Hematopoietic multipotent progenitor cell treated with erythropoietin and hydrocortisone succinate and interleukin-3 and kit ligand, for 8 days (in vitro differentiated cells): Measurements from ENCODE around the gene ADAMTSL1.

Experiments used
- DNase-seq: peaks from one replicate; pipeline ENCODE4 v3.0.0-alpha.2; 2015

Gene ADAMTSL1

GRCh38 chr9:18785604-18786003 lies 311.7 kb downstream of the ADAMTSL1 start:
- no peak for DNase-seq

GRCh38 chr9:18786196-18786595 lies 312.2 kb downstream of the ADAMTSL1 start:
- DNase-seq, result no peak

DNA sequence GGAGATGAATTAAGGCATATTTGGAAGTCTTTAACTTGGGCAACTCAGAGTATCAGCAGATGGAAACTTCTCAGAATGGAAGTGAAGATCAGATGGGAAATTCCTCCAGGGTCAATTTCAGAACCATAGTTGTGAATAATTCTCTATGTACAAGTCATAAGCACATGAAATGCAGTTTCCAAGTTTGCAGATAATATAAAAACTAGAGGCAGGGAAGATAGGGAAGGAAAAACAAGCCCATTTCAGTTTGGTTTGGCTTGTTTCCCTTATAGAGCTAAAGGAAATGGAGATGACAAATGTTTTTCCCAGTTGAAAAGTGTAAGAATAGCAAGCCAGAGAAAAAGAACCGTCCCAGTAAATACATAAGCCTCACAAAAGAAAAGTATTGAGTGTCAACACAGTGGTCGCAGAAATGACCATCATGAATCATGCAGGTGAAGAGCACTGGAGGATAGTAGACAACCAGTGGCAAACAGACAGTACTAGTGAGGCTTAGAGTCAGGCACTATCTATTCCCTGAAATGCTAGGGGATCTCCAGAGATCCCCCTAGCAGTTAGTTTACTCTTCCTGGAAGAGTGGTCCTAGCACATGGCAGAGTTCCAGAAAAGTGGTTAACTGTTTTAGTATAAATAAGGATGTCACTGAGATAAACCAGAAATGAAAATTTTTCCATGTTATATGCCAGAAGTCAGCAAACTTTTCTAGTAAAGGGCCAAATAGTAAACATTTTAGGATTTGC lies 313.1 kb downstream of the ADAMTSL1 start:
- no peak for DNase-seq

DNA sequence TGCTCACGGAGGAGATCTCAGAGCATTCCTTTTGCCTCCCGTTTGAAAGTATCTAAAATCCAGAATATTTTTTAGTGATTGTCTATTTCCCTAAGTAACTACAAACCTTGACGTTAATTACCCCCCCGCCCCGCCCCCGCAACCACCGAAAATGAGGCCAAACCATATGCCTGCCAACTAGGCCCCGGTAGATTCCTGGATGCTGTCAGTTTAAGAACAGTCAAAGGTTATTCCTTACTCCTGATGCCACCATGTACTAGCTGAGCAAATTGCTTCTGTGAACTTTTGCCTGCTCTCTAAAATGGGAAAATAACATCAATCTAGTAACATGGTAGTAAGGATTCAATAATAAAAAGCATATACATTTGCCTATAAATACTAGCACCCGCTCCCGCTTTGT lies 314.3 kb downstream of the ADAMTSL1 start:
- DNase-seq, result no peak

- DNase-seq, result peak; percentile 19
Measured at GRCh38 chr9:18791074-18791473, 317.1 kb downstream of the ADAMTSL1 start.

- DNase-seq, result no peak
Measured at GRCh38 chr9:18793122-18793521, 319.2 kb downstream of the ADAMTSL1 start.

DNA sequence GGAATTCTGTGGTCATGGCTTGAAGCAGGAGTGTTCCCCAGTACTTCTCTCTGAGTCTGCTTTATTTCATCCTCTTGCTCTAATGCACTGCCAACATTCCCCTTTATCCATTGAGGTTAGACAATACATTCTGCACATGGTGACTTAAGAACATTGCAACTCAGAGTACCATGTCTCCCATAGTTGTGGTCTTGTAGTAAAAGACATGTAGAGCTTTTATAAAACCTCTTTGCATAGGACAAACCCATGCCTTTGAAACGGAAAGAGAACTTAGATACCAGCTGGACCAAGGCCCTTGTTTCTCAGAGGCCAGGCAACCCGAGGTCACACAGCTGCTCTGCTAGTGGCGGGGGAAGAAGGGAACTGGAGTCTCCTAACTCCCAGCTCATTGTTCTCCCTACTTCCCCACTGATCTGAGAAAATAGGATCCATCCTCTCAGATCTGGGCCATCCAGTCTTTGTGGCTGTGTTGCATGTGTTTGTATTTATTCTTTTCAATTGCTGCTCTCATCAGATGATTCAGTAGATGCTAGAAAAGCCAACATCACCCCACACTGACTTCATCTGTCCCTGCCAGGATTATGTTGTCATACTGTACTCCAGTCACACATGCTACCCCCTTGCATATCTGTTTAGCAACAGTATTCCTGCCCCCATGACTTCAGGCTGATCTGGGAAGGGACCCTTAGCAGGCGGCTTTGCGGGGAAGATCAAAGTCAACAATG lies 322.2 kb downstream of the ADAMTSL1 start:
- DNase-seq, result no peak

GRCh38 chr9:18796696-18797270 lies 322.8 kb downstream of the ADAMTSL1 start:
- no peak for DNase-seq

GRCh38 chr9:18798106-18798505 lies 324.2 kb downstream of the ADAMTSL1 start:
- DNase-seq, result no peak

DNA sequence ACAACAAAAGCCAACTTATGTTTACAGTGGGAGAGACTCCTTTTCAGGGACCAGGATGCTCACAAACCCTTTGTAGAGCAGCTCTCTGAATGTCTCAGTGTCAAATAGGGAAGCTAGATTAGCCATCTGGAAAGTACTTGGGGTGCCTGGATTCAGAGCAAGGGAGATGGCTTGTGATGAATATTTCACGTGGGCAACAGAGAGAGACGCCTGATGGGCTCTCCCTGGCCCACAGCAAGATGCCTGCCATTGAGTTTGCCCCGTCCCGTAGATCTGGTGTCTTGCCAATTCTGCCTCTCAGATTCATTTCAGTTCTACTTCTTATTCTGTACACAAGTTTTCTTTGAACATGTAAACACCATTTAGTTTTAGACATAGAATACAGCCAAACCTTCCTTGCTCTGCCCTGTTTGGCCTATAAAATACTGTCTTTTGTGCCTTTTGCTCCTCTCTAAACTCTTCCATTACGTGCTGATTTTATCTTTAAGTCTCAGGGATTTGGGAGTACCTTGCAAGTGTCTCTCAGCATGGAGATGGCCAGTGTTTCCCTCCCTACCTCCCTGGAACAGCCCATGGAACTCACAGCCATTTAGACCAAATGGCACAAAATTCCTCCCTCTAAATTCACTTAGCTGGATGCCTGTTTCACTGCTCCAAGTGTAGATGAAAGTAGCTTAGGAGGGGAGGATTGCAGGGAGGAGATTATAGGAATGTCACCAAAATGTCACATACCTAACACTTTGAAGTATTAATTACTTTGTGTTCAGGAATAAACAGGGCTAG lies 324.7 kb downstream of the ADAMTSL1 start:
- no peak for DNase-seq

- DNase-seq, result no peak
Measured at GRCh38 chr9:18799428-18799827, 325.5 kb downstream of the ADAMTSL1 start.

GRCh38 chr9:18800579-18800978 lies 326.6 kb downstream of the ADAMTSL1 start:
- DNase-seq, result no peak

- no peak for DNase-seq
Measured at GRCh38 chr9:18805386-18805785, 331.4 kb downstream of the ADAMTSL1 start.

GRCh38 chr9:18806232-18807080 lies 332.5 kb downstream of the ADAMTSL1 start:
- DNase-seq, result no peak

- DNase-seq, result no peak
Measured at GRCh38 chr9:18810581-18810980, 336.6 kb downstream of the ADAMTSL1 start.

- no peak for DNase-seq
Measured at GRCh38 chr9:18811171-18811570, 337.2 kb downstream of the ADAMTSL1 start.

- no peak for DNase-seq
Measured at GRCh38 chr9:18819418-18819817, 345.5 kb downstream of the ADAMTSL1 start.

- no peak for DNase-seq
Measured at GRCh38 chr9:18820566-18821095, 346.7 kb downstream of the ADAMTSL1 start.

DNA sequence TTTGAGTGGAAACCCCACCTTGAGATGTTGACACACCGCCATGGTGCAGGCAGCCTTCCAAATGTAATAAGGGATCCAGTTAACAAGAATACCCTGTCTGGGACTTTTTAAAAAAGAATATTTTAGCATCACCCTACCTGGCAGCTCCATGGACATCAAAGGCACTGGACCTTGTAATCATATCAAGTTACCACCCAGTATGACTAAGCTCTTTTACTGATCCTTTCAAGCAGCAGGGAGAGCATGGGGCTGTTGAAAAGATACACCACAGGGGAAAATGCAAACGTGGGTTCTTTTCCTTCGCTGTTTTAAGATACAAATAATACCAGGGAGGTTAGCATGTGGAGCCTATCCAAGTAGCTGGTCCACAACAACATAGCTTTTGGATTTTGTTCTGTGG lies 347.8 kb downstream of the ADAMTSL1 start:
- DNase-seq, result no peak

DNA sequence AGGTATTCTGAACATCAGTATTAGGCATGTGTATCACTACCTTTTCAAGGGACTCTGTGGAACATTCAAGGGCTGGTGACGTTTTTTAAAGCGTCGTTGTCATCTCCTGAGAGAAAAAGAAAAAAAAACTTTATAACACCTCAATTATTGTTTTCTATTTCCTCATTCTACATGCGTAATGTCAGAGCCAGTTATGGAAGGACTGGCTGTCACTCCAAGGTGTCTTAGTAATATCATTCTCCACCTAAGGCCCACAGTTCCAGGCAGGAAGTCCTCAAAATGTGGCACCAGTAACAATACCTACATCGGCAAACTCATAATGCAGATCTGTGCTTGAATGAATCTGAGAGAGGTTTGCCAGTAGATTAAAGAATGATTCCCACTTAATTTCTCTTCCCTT lies 348.9 kb downstream of the ADAMTSL1 start:
- no peak for DNase-seq

DNA sequence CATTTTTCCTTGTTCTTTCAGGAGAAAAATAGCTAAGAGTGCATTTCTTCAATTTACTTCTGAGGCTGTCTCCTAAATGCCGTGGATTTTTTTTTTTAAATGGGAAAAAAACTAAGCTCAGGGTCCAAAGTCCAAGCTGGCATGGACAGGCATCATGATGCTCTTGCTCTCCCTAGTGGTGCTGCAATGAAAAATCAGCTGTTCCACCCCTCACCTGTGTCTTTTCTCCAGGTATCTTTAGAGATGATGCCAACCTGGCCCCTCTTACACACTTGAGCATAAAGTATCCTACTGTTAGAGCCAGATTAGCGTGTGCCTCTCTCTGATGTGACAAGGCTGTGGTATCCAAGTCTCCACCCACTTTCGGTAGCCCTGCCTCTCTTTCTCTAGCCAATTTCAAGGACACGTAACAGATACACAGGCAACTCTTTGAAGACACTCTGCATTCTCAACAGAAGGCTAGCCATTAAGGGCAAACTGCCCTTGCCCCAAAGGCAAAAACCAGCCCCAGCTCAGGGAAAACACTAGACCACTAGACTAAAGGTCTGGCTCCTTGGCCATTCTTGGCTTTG lies 350.2 kb downstream of the ADAMTSL1 start:
- no peak for DNase-seq
